Upper lobe of left lung (tissue), 6 donors: ENCODE measurements around the gene IGF2R. TPM values are rescaled to one million over a fixed set of nuclear protein-coding genes. Genes with fewer than 3 reads are reported as not detected.

Experiments used
- ATAC-seq, 2 donors: fragments of 200-7000 bp; cut with Tn5 transposase; one replicate each; pipeline ENCODE4 v1.9.1; 2022; ENCODE audit warnings: mild to moderate bottlenecking in 2 of 2, moderate library complexity in 2 of 2; ENCODE audit not compliant: low FRiP score in 2 of 2
- DNase-seq, 2 donors: peaks; one replicate each; pipeline ENCODE4 v3.0.0-alpha.2; 2019 to 2020
- H3K27ac ChIP-seq, 4 donors: fragments of 200-600 bp; sonication (generic); one replicate each; pipeline ENCODE4 v1.5.1; 2016 to 2019
- H3K27me3 ChIP-seq, 4 donors: fragments of 200-600 bp; sonication (generic); one replicate each; pipeline ENCODE4 v1.5.1; 2017 to 2019
- H3K36me3 ChIP-seq, 4 donors: fragments of 200-600 bp; sonication (generic); one replicate each; pipeline ENCODE4 v1.5.1; 2016 to 2019
- H3K4me1 ChIP-seq, 4 donors: fragments of 200-600 bp; sonication (generic); one replicate each; pipeline ENCODE4 v1.5.1; 2018 to 2019
- H3K4me3 ChIP-seq, 4 donors: fragments of 200-600 bp; sonication (generic); one replicate each; pipeline ENCODE4 v1.5.1; 2017 to 2019; ENCODE audit warnings: mild to moderate bottlenecking in 2 of 4, moderate library complexity in 1 of 4
- H3K9me3 ChIP-seq, 4 donors: fragments of 200-600 bp; sonication (generic); one replicate each; pipeline ENCODE4 v1.5.1; 2018 to 2019
- CTCF ChIP-seq, 6 experiments: fragments of 450-650 bp in 4 of 6; fragments of 200-600 bp in 2 of 6; sonication (generic) in 2 of 6; IDR thresholded peaks; one replicate each; pipeline ENCODE4 v1.5.1; 2016 to 2019; ENCODE audit warnings: antibody characterized with exemption in 6 of 6
- EP300 ChIP-seq, 4 donors: sonication (generic); formaldehyde crosslinking; IDR thresholded peaks; one replicate each; pipeline ENCODE4 v1.5.1; 2017; ENCODE audit warnings: antibody characterized with exemption in 4 of 4, control low read depth in 2 of 4
- POLR2A ChIP-seq, 4 donors: fragments of 450-650 bp; IDR thresholded peaks; one replicate each; pipeline ENCODE4 v1.5.1; 2016 to 2017; ENCODE audit warnings: antibody characterized with exemption in 4 of 4, mild to moderate bottlenecking in 2 of 4
- POLR2AphosphoS5 ChIP-seq, 2 donors: sonication (generic); formaldehyde crosslinking; IDR thresholded peaks; one replicate each; pipeline ENCODE4 v1.5.1; 2017; ENCODE audit warnings: antibody characterized with exemption in 2 of 2
- WGBS, 2 donors: methylation state at CpG; one replicate each; pipeline ENCODE4 v1.1.5; 2017 to 2018; 5-methylcytosine and 5-hydroxymethylcytosine counted together
- total RNA-seq, 6 donors: library from RNA; depleted of rRNA in 4 of 6; stranded (reverse); fragments of >200 nt in 4 of 6; gene quantifications; one replicate each; pipeline versions ENCODE4 v1.1.0 to v1.2.1, GENCODE V29; 2016 to 2021
- donor health status: DM: no; HTN: no; CAD: no; lungs with moderate emphysema.
- donor health status: DM: no; HTN: yes; CAD: no; lungs with severe emphysema.

Gene IGF2R
- total RNA-seq, 6 donors from 2014 or later = 103 to 150 (median 128) TPM

DNA sequence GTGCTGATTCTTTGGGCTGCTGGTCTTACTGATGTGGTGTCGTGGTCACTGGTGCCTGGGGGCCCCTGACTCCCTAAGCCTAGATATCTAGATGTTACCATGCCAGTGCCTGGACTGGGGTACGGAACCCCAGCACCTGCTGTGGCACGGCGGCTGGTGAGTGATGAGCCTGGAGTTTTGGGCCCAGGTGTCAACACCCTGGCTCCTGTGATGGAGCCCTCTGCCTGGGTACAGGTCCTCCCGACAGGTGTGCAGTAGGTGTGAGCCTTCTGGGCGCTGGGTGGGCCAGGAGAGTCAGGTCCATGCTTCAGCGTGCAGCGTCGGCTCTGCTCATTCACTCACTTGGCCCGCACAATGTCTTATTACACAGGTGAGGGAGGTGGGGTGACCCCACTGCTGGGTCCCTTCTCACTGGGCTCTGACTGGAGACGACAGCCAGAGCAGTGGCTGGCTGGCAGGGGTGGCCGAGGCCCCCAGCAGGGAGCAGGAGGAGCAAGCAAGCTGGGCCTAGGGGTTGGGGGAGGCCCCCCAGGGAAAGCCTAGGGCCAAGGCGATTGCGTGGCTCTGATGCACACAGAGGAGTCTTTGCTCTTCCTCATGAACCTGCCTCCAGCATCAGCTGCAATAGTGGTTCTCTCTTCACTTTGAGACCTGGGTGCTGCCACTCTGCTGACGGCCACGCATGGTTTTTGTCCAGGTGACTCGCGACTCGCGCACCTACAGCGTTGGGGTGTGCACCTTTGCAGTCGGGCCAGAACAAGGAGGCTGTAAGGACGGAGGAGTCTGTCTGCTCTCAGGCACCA is 110.2 kb downstream of the IGF2R start:
- ATAC-seq = peak in 1 of 2 donors; percentile 47
- H3K9me3 ChIP-seq = no peaks in the 10 kb centered on the region
- TF ChIP-seq POLR2AphosphoS5 (IDR thresholded peaks at IDR 0.05) (no peak), POLR2A (IDR thresholded peaks at IDR 0.05) (no peak), CTCF (IDR thresholded peaks at IDR 0.05) (no peak), EP300 (IDR thresholded peaks at IDR 0.05) (no peak)
- H3K36me3 ChIP-seq = peaks cover 45 to 100% (median 94%) of the 10 kb centered on the region in 4 donors
- no peak overlapping the region for H3K4me3 ChIP-seq
- no peaks in the 10 kb centered on the region for H3K27me3 ChIP-seq
- 97 to 98% methylated on average over 17 to 22 of the region's 23 CpGs for WGBS, 2 donors
- no peaks in the 10 kb centered on the region for H3K4me1 ChIP-seq
- H3K27ac ChIP-seq = no peak overlapping the region
- peak in 1 of 2 donors; percentile 49 for DNase-seq

GRCh38 chr6:160079686-160080043 is 110.8 kb downstream of the IGF2R start:
- ATAC-seq (no peak), DNase-seq (no peak)
- no peaks in the 10 kb centered on the region for H3K4me1 ChIP-seq
- H3K36me3 ChIP-seq = peaks cover 51 to 100% (median 94%) of the 10 kb centered on the region in 4 donors
- 92 to 96% methylated on average over 12 of the region's 12 CpGs for WGBS, 2 donors
- no peak overlapping the region for H3K4me3 ChIP-seq
- TF ChIP-seq POLR2A (IDR thresholded peaks at IDR 0.05) (no peak), POLR2AphosphoS5 (IDR thresholded peaks at IDR 0.05) (no peak), CTCF (IDR thresholded peaks at IDR 0.05) (no peak), EP300 (IDR thresholded peaks at IDR 0.05) (no peak)
- H3K27me3 ChIP-seq = no peaks in the 10 kb centered on the region
- H3K9me3 ChIP-seq = no peaks in the 10 kb centered on the region
- H3K27ac ChIP-seq = no peak overlapping the region

- WGBS, 2 donors = 97% methylated on average over 15 to 17 of the region's 17 CpGs
- ATAC-seq (no peak), DNase-seq (no peak)
- Histone ChIP-seq H3K4me3 (no peak overlapping the region), H3K4me1 (no peaks in the 10 kb centered on the region), H3K36me3 (peaks cover 55 to 100% (median 94%) of the 10 kb centered on the region in 4 donors), H3K9me3 (no peaks in the 10 kb centered on the region), H3K27ac (no peak overlapping the region), H3K27me3 (no peaks in the 10 kb centered on the region)
- TF ChIP-seq CTCF (IDR thresholded peaks at IDR 0.05) (no peak), POLR2AphosphoS5 (IDR thresholded peaks at IDR 0.05) (no peak), EP300 (IDR thresholded peaks at IDR 0.05) (no peak), POLR2A (IDR thresholded peaks at IDR 0.05) (no peak)
Observed at GRCh38 chr6:160080097-160080496, 111.2 kb downstream of the IGF2R start.

DNA sequence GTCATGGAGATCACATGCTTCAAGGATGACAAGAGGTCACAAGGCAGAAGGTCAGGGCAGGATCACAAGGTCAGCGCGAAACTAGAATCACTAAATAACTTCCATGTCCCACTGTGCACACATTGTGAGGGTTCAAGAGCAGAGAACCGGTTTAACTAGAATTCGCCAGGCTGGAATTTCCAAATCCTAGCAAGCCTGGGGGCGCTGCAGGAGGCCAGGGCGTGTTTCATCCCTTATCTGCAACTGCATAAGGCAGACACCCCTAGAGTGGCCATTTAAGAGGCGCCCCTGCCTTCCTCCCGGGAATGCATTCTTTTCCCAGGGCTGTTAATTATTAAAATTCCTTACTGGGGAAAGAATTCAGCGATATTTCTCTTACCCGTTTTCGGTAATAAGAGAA is 112.5 kb downstream of the IGF2R start:
- no peaks in the 10 kb centered on the region for H3K27me3 ChIP-seq
- no peak overlapping the region for H3K4me3 ChIP-seq
- H3K27ac ChIP-seq = no peak overlapping the region
- WGBS, 2 donors = 81 to 87% methylated on average over 10 to 11 of the region's 11 CpGs
- ATAC-seq (no peak), DNase-seq (no peak)
- TF ChIP-seq POLR2AphosphoS5 (IDR thresholded peaks at IDR 0.05) (no peak), CTCF (IDR thresholded peaks at IDR 0.05) (no peak), POLR2A (IDR thresholded peaks at IDR 0.05) (no peak), EP300 (IDR thresholded peaks at IDR 0.05) (no peak)
- no peaks in the 10 kb centered on the region for H3K9me3 ChIP-seq
- no peaks in the 10 kb centered on the region for H3K4me1 ChIP-seq
- peaks cover 55 to 100% (median 93%) of the 10 kb centered on the region in 4 donors for H3K36me3 ChIP-seq

GRCh38 chr6:160082627-160083026 is 113.7 kb downstream of the IGF2R start:
- Histone ChIP-seq H3K27me3 (no peaks in the 10 kb centered on the region), H3K9me3 (no peaks in the 10 kb centered on the region), H3K36me3 (peaks cover 59 to 100% (median 95%) of the 10 kb centered on the region in 4 donors), H3K27ac (no peak overlapping the region), H3K4me3 (no peak overlapping the region), H3K4me1 (no peaks in the 10 kb centered on the region)
- no peak for TF ChIP-seq POLR2AphosphoS5 (IDR thresholded peaks at IDR 0.05)
- TF ChIP-seq POLR2A (IDR thresholded peaks at IDR 0.05) = no peak
- TF ChIP-seq CTCF (IDR thresholded peaks at IDR 0.05) = no peak
- no peak for DNase-seq
- no peak for ATAC-seq
- WGBS, 2 donors = 87 to 88% methylated on average over 8 of the region's 8 CpGs
